Type B pancreatic cell (in vitro differentiated cells): ENCODE data around the gene LPGAT1. TPM values are rescaled to one million over a fixed set of nuclear protein-coding genes. Genes with fewer than 3 reads are reported as not detected.

ENCODE experiments used
- DNase-seq: peaks from one replicate; pipeline ENCODE4 v3.0.0; 2021; ENCODE audit warnings: mixed read lengths; ENCODE audit not compliant: unreplicated experiment; ENCODE audit errors: extremely low spot score
- H3K27ac Mint-ChIP-seq: 2 replicates; pipeline ENCODE4 v1.8.0; 2021; ENCODE audit warnings: mild to moderate bottlenecking, mixed read lengths
- H3K27me3 Mint-ChIP-seq: 2 replicates; pipeline ENCODE4 v1.8.0; 2021; ENCODE audit warnings: mixed read lengths
- H3K36me3 Mint-ChIP-seq: 2 replicates; pipeline ENCODE4 v1.8.0; 2021; ENCODE audit warnings: mixed read lengths
- H3K4me1 Mint-ChIP-seq: one replicate; pipeline ENCODE4 v1.8.0; 2021; ENCODE audit warnings: mixed read lengths; ENCODE audit not compliant: unreplicated experiment
- H3K4me3 Mint-ChIP-seq: 2 replicates; pipeline ENCODE4 v1.8.0; 2021; ENCODE audit warnings: mild to moderate bottlenecking, mixed read lengths
- H3K9me3 Mint-ChIP-seq: 2 replicates; pipeline ENCODE4 v1.8.0; 2021; ENCODE audit warnings: mixed read lengths
- CTCF ChIP-seq: fragments of 200-600 bp; sonication (generic); conservative IDR thresholded peaks from 2 replicates; pipeline ENCODE4 v1.5.0; 2021; ENCODE audit warnings: antibody characterized with exemption, mild to moderate bottlenecking
- total RNA-seq: library from RNA; stranded (reverse); gene quantifications from 2 replicates; pipeline ENCODE4 v1.2.1, GENCODE V29; 2021; ENCODE audit warnings: low replicate concordance

Gene LPGAT1
- total RNA-seq, 1 donor from 2014 or later = 31.3 TPM

GRCh38 chr1:211751438-211751837 lies 79.1 kb downstream of the LPGAT1 start:
- no peak for TF ChIP-seq CTCF
- Mint-ChIP-seq H3K9me3 (no peaks in the 10 kb centered on the region), H3K27ac (no peak overlapping the region), H3K4me1 (peaks cover 9% of the 10 kb centered on the region), H3K4me3 (no peak overlapping the region), H3K27me3 (no peaks in the 10 kb centered on the region), H3K36me3 (peaks cover 6% of the 10 kb centered on the region)
- DNase-seq = no peak

GRCh38 chr1:211750599-211750998 lies 80.0 kb downstream of the LPGAT1 start:
- Mint-ChIP-seq H3K27ac (no peak overlapping the region), H3K4me3 (no peak overlapping the region)
- TF ChIP-seq CTCF = no peak

GRCh38 chr1:211749251-211749650 lies 81.3 kb downstream of the LPGAT1 start:
- H3K27me3 Mint-ChIP-seq = no peaks in the 10 kb centered on the region
- H3K9me3 Mint-ChIP-seq = no peaks in the 10 kb centered on the region
- no peak overlapping the region for H3K27ac Mint-ChIP-seq
- H3K4me3 Mint-ChIP-seq = no peak overlapping the region
- no peak for TF ChIP-seq CTCF
- H3K36me3 Mint-ChIP-seq = peaks cover 6% of the 10 kb centered on the region
- peaks cover 9% of the 10 kb centered on the region for H3K4me1 Mint-ChIP-seq
- DNase-seq = no peak

More at GRCh38 chr1:211750599-211750998, 80.0 kb downstream of the LPGAT1 start:
- H3K9me3 Mint-ChIP-seq = no peaks in the 10 kb centered on the region
- H3K4me1 Mint-ChIP-seq = peaks cover 9% of the 10 kb centered on the region
- peaks cover 6% of the 10 kb centered on the region for H3K36me3 Mint-ChIP-seq
- no peaks in the 10 kb centered on the region for H3K27me3 Mint-ChIP-seq
- no peak for DNase-seq

GRCh38 chr1:211748810-211749209 lies 81.8 kb downstream of the LPGAT1 start:
- Mint-ChIP-seq H3K27ac (no peak overlapping the region), H3K4me1 (peaks cover 9% of the 10 kb centered on the region), H3K27me3 (no peaks in the 10 kb centered on the region), H3K4me3 (no peak overlapping the region), H3K9me3 (no peaks in the 10 kb centered on the region), H3K36me3 (peaks cover 6% of the 10 kb centered on the region)
- no peak for DNase-seq
- TF ChIP-seq CTCF = no peak

GRCh38 chr1:211742889-211743529 lies 87.6 kb downstream of the LPGAT1 start:
- no peak for TF ChIP-seq CTCF
- no peak for DNase-seq
- Mint-ChIP-seq H3K27me3 (no peaks in the 10 kb centered on the region), H3K4me1 (peaks cover 9% of the 10 kb centered on the region), H3K36me3 (no peaks in the 10 kb centered on the region), H3K9me3 (no peaks in the 10 kb centered on the region), H3K27ac (no peak overlapping the region), H3K4me3 (no peak overlapping the region)
